Upper lobe of left lung (tissue), 6 donors: ENCODE data around the gene MYRF. TPM values are rescaled to one million over a fixed set of nuclear protein-coding genes. Genes with fewer than 3 reads are reported as not detected.

Experiments used
- ATAC-seq, 2 donors: fragments of 200-7000 bp; cut with Tn5 transposase; one replicate each; pipeline ENCODE4 v1.9.1; 2022; ENCODE audit warnings: mild to moderate bottlenecking in 2 of 2, moderate library complexity in 2 of 2; ENCODE audit not compliant: low FRiP score in 2 of 2
- DNase-seq, 2 donors: peaks; one replicate each; pipeline ENCODE4 v3.0.0-alpha.2; 2019 to 2020
- H3K27ac ChIP-seq, 4 donors: fragments of 200-600 bp; sonication (generic); one replicate each; pipeline ENCODE4 v1.5.1; 2016 to 2019
- H3K27me3 ChIP-seq, 4 donors: fragments of 200-600 bp; sonication (generic); one replicate each; pipeline ENCODE4 v1.5.1; 2017 to 2019
- H3K36me3 ChIP-seq, 4 donors: fragments of 200-600 bp; sonication (generic); one replicate each; pipeline ENCODE4 v1.5.1; 2016 to 2019
- H3K4me1 ChIP-seq, 4 donors: fragments of 200-600 bp; sonication (generic); one replicate each; pipeline ENCODE4 v1.5.1; 2018 to 2019
- H3K4me3 ChIP-seq, 4 donors: fragments of 200-600 bp; sonication (generic); one replicate each; pipeline ENCODE4 v1.5.1; 2017 to 2019; ENCODE audit warnings: mild to moderate bottlenecking in 2 of 4, moderate library complexity in 1 of 4
- H3K9me3 ChIP-seq, 4 donors: fragments of 200-600 bp; sonication (generic); one replicate each; pipeline ENCODE4 v1.5.1; 2018 to 2019
- EP300 ChIP-seq, 4 donors: sonication (generic); formaldehyde crosslinking; IDR thresholded peaks; one replicate each; pipeline ENCODE4 v1.5.1; 2017; ENCODE audit warnings: antibody characterized with exemption in 4 of 4, control low read depth in 2 of 4
- POLR2A ChIP-seq, 4 donors: fragments of 450-650 bp; IDR thresholded peaks; one replicate each; pipeline ENCODE4 v1.5.1; 2016 to 2017; ENCODE audit warnings: antibody characterized with exemption in 4 of 4, mild to moderate bottlenecking in 2 of 4
- POLR2AphosphoS5 ChIP-seq, 2 donors: sonication (generic); formaldehyde crosslinking; IDR thresholded peaks; one replicate each; pipeline ENCODE4 v1.5.1; 2017; ENCODE audit warnings: antibody characterized with exemption in 2 of 2
- WGBS, 2 donors: methylation state at CpG; one replicate each; pipeline ENCODE4 v1.1.5; 2017 to 2018; 5-methylcytosine and 5-hydroxymethylcytosine counted together
- total RNA-seq, 6 donors: library from RNA; depleted of rRNA in 4 of 6; stranded (reverse); fragments of >200 nt in 4 of 6; gene quantifications; one replicate each; pipeline versions ENCODE4 v1.1.0 to v1.2.1, GENCODE V29; 2016 to 2021
- TF ChIP-seq, protein P1 (sequence below), 6 experiments: fragments of 450-650 bp in 4 of 6; fragments of 200-600 bp in 2 of 6; sonication (generic) in 2 of 6; IDR thresholded peaks; one replicate each; pipeline ENCODE4 v1.5.1; 2016 to 2019; ENCODE audit warnings: antibody characterized with exemption in 6 of 6
- donor health status: DM: no; HTN: no; CAD: no; lungs with moderate emphysema.
- donor health status: DM: no; HTN: yes; CAD: no; lungs with severe emphysema.

The MYRF gene
- total RNA-seq, 6 donors from 2014 or later: 32.5 to 147 (median 50.7) TPM

DNA sequence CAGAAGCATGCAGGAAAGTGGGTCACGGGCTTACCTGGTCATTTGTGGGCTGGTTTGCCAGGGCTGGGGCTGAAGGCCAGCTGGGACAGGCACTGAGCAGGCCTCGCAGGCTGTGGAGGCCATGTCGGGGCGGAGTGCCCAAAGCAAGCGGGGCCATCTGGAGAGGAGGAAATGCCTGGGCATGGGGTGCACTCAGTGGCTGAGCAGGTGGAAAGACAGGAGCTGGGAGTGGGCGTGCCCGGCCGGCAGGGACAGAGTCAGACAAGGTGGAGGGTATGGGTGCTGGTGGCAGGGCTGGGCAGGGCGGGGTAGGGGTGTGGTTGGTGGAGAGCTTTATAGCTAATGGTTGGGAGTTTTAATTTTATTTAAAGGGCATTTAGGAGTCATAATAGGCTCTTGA is 44.9 kb upstream of the MYRF start:
- Histone ChIP-seq H3K4me3 (no peak overlapping the region), H3K27ac (no peak overlapping the region), H3K36me3 (no peaks in the 10 kb centered on the region), H3K9me3 (no peaks in the 10 kb centered on the region), H3K27me3 (no peaks in the 10 kb centered on the region), H3K4me1 (peaks cover 0 to 4% (median under 1%) of the 10 kb centered on the region in 4 donors)
- ATAC-seq (no peak), DNase-seq (peak in 1 of 2 donors; percentile 76)
- TF ChIP-seq POLR2A (IDR thresholded peaks at IDR 0.05) (no peak), POLR2AphosphoS5 (IDR thresholded peaks at IDR 0.05) (no peak), EP300 (IDR thresholded peaks at IDR 0.05) (no peak)
- TF ChIP-seq, protein P1, sequence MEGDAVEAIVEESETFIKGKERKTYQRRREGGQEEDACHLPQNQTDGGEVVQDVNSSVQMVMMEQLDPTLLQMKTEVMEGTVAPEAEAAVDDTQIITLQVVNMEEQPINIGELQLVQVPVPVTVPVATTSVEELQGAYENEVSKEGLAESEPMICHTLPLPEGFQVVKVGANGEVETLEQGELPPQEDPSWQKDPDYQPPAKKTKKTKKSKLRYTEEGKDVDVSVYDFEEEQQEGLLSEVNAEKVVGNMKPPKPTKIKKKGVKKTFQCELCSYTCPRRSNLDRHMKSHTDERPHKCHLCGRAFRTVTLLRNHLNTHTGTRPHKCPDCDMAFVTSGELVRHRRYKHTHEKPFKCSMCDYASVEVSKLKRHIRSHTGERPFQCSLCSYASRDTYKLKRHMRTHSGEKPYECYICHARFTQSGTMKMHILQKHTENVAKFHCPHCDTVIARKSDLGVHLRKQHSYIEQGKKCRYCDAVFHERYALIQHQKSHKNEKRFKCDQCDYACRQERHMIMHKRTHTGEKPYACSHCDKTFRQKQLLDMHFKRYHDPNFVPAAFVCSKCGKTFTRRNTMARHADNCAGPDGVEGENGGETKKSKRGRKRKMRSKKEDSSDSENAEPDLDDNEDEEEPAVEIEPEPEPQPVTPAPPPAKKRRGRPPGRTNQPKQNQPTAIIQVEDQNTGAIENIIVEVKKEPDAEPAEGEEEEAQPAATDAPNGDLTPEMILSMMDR (IDR thresholded peaks at IDR 0.05): no peak
- 84 to 88% methylated on average over 9 of the region's 9 CpGs for WGBS, 2 donors

DNA sequence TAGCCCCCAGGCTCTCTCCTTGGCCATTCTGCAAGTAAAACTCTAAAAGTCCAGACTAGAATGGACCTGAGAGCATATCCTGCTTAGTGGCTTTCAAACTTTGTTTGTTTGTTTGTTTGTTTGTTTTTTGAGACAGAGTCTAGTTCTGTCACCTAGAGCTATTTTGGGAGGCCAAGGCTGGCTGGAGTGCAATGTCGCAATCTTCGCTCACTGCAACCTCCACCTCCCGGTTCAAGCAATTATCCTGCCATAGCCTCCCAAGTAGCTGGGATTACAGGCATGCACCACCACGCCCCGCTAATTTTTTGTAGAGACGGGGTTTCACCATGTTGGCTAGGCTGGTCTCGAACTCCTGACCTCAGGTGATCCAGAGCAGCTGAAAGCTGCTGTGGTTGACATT is 43.3 kb upstream of the MYRF start:
- Histone ChIP-seq H3K4me1 (no peaks in the 10 kb centered on the region), H3K4me3 (no peak overlapping the region), H3K27me3 (no peaks in the 10 kb centered on the region), H3K9me3 (no peaks in the 10 kb centered on the region), H3K36me3 (no peaks in the 10 kb centered on the region), H3K27ac (no peak overlapping the region)
- TF ChIP-seq POLR2AphosphoS5 (IDR thresholded peaks at IDR 0.05) (no peak), POLR2A (IDR thresholded peaks at IDR 0.05) (no peak), EP300 (IDR thresholded peaks at IDR 0.05) (no peak)
- TF ChIP-seq, protein P1 (IDR thresholded peaks at IDR 0.05): no peak
- 92 to 96% methylated on average over 7 of the region's 7 CpGs for WGBS, 2 donors
- ATAC-seq (no peak), DNase-seq (no peak)

DNA sequence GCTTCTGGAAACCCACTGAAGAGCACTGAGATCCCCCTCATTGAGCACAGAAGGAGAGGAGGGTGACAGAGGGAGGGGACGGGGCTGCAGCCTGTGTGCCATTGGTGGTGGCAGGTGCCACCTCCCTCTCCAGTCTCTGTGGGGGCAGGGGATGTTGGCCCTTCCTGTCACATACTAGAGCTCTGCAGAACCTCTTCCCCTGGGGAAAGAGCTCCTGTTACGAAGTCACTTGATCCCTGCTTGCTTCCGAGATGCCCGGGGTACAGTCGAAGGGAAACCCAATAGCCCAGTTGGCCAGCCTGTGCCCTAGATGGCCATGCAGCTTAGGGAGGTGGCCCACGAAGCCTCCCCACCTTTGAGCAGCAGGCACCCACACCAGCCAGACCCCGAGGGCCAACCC is 42.9 kb upstream of the MYRF start:
- Histone ChIP-seq H3K9me3 (no peaks in the 10 kb centered on the region), H3K27ac (no peak overlapping the region), H3K36me3 (no peaks in the 10 kb centered on the region), H3K27me3 (no peaks in the 10 kb centered on the region), H3K4me3 (no peak overlapping the region), H3K4me1 (no peaks in the 10 kb centered on the region)
- DNase-seq (no peak), ATAC-seq (no peak)
- TF ChIP-seq EP300 (IDR thresholded peaks at IDR 0.05) (no peak), POLR2A (IDR thresholded peaks at IDR 0.05) (no peak), POLR2AphosphoS5 (IDR thresholded peaks at IDR 0.05) (no peak)
- TF ChIP-seq, protein P1 (IDR thresholded peaks at IDR 0.05): no peak
- WGBS, 2 donors: 76 to 91% methylated on average over 4 to 7 of the region's 7 CpGs

DNA sequence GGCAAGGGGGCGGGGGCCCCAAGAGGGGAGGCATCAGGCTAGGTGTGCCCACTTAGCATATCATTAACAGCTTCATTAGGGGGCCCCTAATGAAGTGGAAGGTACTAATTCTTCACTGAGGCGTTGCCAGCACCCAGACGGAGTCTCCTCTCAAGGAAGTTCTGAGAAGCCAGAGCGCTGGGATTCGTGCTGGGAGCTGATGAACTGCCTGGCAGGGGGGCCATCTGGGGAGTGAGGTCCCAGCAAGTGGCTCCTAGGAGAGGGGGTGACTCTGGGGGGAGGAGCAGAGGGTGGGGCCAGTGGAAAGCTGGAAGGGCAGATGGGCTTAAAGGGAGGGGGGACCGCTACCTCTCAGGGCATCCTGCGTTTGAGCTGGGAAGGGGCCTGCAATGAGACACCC is 42.4 kb upstream of the MYRF start:
- Histone ChIP-seq H3K27me3 (no peaks in the 10 kb centered on the region), H3K9me3 (no peaks in the 10 kb centered on the region), H3K27ac (no peak overlapping the region), H3K4me3 (no peak overlapping the region), H3K4me1 (no peaks in the 10 kb centered on the region), H3K36me3 (no peaks in the 10 kb centered on the region)
- no peak for TF ChIP-seq POLR2A (IDR thresholded peaks at IDR 0.05)
- TF ChIP-seq POLR2AphosphoS5 (IDR thresholded peaks at IDR 0.05): no peak
- TF ChIP-seq, protein P1 (IDR thresholded peaks at IDR 0.05): no peak
- no peak for TF ChIP-seq EP300 (IDR thresholded peaks at IDR 0.05)
- WGBS, 2 donors: 71 to 94% methylated on average over 7 of the region's 7 CpGs
- no peak for ATAC-seq
- no peak for DNase-seq

DNA sequence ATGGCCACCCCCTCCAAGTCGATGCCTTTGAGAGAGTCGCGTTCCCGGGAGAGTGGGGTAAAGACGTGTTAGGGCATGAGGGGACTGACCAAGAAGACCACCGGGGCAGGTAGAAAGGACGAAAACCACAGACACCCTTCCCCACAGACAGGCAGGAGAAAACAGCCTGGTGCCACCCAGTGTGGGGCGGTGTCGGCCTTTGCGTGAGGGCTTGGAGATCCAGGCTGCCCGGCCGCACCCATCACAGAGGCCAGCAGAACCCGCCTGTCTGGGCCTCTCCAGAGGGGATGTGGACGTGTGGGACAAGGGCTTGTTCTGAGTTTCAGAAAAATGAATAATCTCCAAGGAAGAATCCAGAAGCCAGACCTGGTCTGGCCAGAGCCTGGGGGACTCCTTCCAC is 41.4 kb upstream of the MYRF start:
- ATAC-seq: no peak
- H3K4me1 ChIP-seq: peaks cover 0 to 5% (median 2%) of the 10 kb centered on the region in 4 donors
- H3K27ac ChIP-seq: no peak overlapping the region
- no peak for TF ChIP-seq POLR2A (IDR thresholded peaks at IDR 0.05)
- TF ChIP-seq POLR2AphosphoS5 (IDR thresholded peaks at IDR 0.05): no peak
- TF ChIP-seq, protein P1 (IDR thresholded peaks at IDR 0.05): no peak
- WGBS, 2 donors: 93 to 95% methylated on average over 14 of the region's 14 CpGs
- no peak overlapping the region for H3K4me3 ChIP-seq
- no peaks in the 10 kb centered on the region for H3K9me3 ChIP-seq
- no peaks in the 10 kb centered on the region for H3K27me3 ChIP-seq
- peak in 1 of 2 donors; percentile 54 for DNase-seq
- H3K36me3 ChIP-seq: no peaks in the 10 kb centered on the region
